Measurements from ENCODE around the gene TXLNA. TPM values are rescaled to one million over a fixed set of nuclear protein-coding genes. Genes with fewer than 3 reads are reported as not detected.

The TXLNA gene
- total RNA-seq, 1 experiment from 2014 or later: 49.8 TPM

GRCh38 chr1:32239790-32240139, 60.3 kb downstream of the TXLNA start:
- H3K9me3 Mint-ChIP-seq: no peaks in the 10 kb centered on the region
- H3K36me3 Mint-ChIP-seq: peaks cover 4% of the 10 kb centered on the region; the same call in 1 of the 2 replicates
- peaks cover 21% of the 10 kb centered on the region for H3K4me1 Mint-ChIP-seq
- peak overlapping the region; percentile 21 for H3K27ac Mint-ChIP-seq
- H3K4me3 Mint-ChIP-seq: peak overlapping the region; percentile 84
- H3K27me3 Mint-ChIP-seq (ENCODE audit: low read depth): peaks cover 3% of the 10 kb centered on the region; the same call in 1 of the 2 replicates
- ATAC-seq (peak; percentile 40), DNase-seq (ENCODE audit: low spot score) (no peak)
- POLR2A ChIA-PET: interaction anchor here (0.6 to 3.2 kb wide), 15 partner anchors 9 to 167 kb away, joined by 3 to 30 read pairs (median 6); partner anchors contain the start of genes BSDC1, CCDC28B, IQCC and KPNA6
- TF ChIP-seq CREB1 (CRISPR knock-in tag; IDR thresholded peaks at IDR 0.05) (peak; percentile 72; the same call in 1 of the 2 replicates), FOXP1 (CRISPR knock-in tag; IDR thresholded peaks at IDR 0.05; ENCODE audit: borderline replicate concordance) (0 out of 2 replicates have a peak, but pooled peaks have one; percentile 39), GRHL2 (CRISPR knock-in tag; IDR thresholded peaks at IDR 0.05; ENCODE audit: insufficient replicate concordance, severe bottlenecking) (no peak), GTF2I (CRISPR knock-in tag; conservative IDR thresholded peaks at IDR 0.05) (0 out of 2 replicates have a peak, but pooled peaks have one; percentile 7)
- CTCF ChIA-PET: interaction anchor here (0.6 to 4.9 kb wide), 20 partner anchors 9 to 637 kb away, joined by 3 to 75 read pairs (median 4); partner anchors contain the start of genes BSDC1, CCDC28B, EIF3I and TMEM234

- peaks cover 3% of the 10 kb centered on the region; the same call in 1 of the 2 replicates for H3K27me3 Mint-ChIP-seq (ENCODE audit: low read depth)
- H3K27ac Mint-ChIP-seq: peak overlapping the region; percentile 78
- ATAC-seq (peak; percentile 84), DNase-seq (ENCODE audit: low spot score) (peak; percentile 98)
- no peaks in the 10 kb centered on the region for H3K9me3 Mint-ChIP-seq
- H3K4me3 Mint-ChIP-seq: peak overlapping the region; percentile 84
- CTCF ChIA-PET: interaction anchor here (0.6 to 4.9 kb wide), 22 partner anchors 9 to 637 kb away, joined by 3 to 75 read pairs (median 4); partner anchors contain the start of genes BSDC1, CCDC28B, EIF3I and TMEM234
- H3K36me3 Mint-ChIP-seq: peaks cover 4% of the 10 kb centered on the region; the same call in 1 of the 2 replicates
- POLR2A ChIA-PET: interaction anchor here (0.6 to 3.2 kb wide), 22 partner anchors 9 to 167 kb away, joined by 3 to 30 read pairs (median 4); partner anchors contain the start of genes BSDC1, CCDC28B, HDAC1 and IQCC
- H3K4me1 Mint-ChIP-seq: peaks cover 21% of the 10 kb centered on the region
- TF ChIP-seq E2F5 (CRISPR knock-in tag; IDR thresholded peaks at IDR 0.05) (peak; percentile 74; the same call in 1 of the 2 replicates), CREB1 (CRISPR knock-in tag; IDR thresholded peaks at IDR 0.05) (no peak), FOXP1 (CRISPR knock-in tag; IDR thresholded peaks at IDR 0.05; ENCODE audit: borderline replicate concordance) (0 out of 2 replicates have a peak, but pooled peaks have one; percentile 66), RORB (CRISPR knock-in tag; IDR thresholded peaks at IDR 0.05) (no peak), TP53 (CRISPR knock-in tag; IDR thresholded peaks at IDR 0.05) (peak; percentile 91), RELA (CRISPR knock-in tag; IDR thresholded peaks at IDR 0.05; ENCODE audit: borderline replicate concordance) (no peak), SP1 (CRISPR knock-in tag; conservative IDR thresholded peaks at IDR 0.05) (peak; percentile 87), ESRRA (CRISPR knock-in tag; IDR thresholded peaks at IDR 0.05; ENCODE audit: borderline replicate concordance) (peak; percentile 21; the same call in 1 of the 2 replicates), CBFB (CRISPR knock-in tag; IDR thresholded peaks at IDR 0.05; ENCODE audit: low read depth) (0 out of 2 replicates have a peak, but pooled peaks have one; percentile 47), IRF2 (CRISPR knock-in tag; IDR thresholded peaks at IDR 0.05; ENCODE audit: borderline replicate concordance, low read depth) (no peak), PRDM15 (CRISPR knock-in tag; IDR thresholded peaks at IDR 0.05) (peak; percentile 88), GRHL2 (CRISPR knock-in tag; IDR thresholded peaks at IDR 0.05; ENCODE audit: insufficient replicate concordance, severe bottlenecking) (no peak), TEAD4 (CRISPR knock-in tag; IDR thresholded peaks at IDR 0.05) (0 out of 2 replicates have a peak, but pooled peaks have one; percentile 49), ZNF121 (CRISPR knock-in tag; IDR thresholded peaks at IDR 0.05) (peak; percentile 42), SMAD3 (CRISPR knock-in tag; IDR thresholded peaks at IDR 0.05; ENCODE audit: borderline replicate concordance) (0 out of 2 replicates have a peak, but pooled peaks have one; percentile 74), ARID4B (CRISPR knock-in tag; IDR thresholded peaks at IDR 0.05; ENCODE audit: borderline replicate concordance) (no peak; the same call in 1 of the 2 replicates), NR1H2 (CRISPR knock-in tag; IDR thresholded peaks at IDR 0.05) (no peak), NR2C2 (CRISPR knock-in tag; IDR thresholded peaks at IDR 0.05) (no peak), FOXP4 (CRISPR knock-in tag; IDR thresholded peaks at IDR 0.05) (peak; percentile 66; the same call in 1 of the 2 replicates)
Observed at GRCh38 chr1:32240140-32240951, 60.9 kb downstream of the TXLNA start.
